Skeletal muscle cell (primary cell): Measurements from ENCODE around the gene SDSL.

Source experiments
- DNase-seq: peaks from one replicate; pipeline ENCODE4 v3.0.0-alpha.2; 2010; ENCODE audit warnings: low read depth
- H3K4me3 ChIP-seq: 2 replicates; pipeline ENCODE4 v1.5.1; 2011; ENCODE audit warnings: low read depth, mild to moderate bottlenecking, control low read depth, low read length, moderate library complexity

Gene SDSL

DNA sequence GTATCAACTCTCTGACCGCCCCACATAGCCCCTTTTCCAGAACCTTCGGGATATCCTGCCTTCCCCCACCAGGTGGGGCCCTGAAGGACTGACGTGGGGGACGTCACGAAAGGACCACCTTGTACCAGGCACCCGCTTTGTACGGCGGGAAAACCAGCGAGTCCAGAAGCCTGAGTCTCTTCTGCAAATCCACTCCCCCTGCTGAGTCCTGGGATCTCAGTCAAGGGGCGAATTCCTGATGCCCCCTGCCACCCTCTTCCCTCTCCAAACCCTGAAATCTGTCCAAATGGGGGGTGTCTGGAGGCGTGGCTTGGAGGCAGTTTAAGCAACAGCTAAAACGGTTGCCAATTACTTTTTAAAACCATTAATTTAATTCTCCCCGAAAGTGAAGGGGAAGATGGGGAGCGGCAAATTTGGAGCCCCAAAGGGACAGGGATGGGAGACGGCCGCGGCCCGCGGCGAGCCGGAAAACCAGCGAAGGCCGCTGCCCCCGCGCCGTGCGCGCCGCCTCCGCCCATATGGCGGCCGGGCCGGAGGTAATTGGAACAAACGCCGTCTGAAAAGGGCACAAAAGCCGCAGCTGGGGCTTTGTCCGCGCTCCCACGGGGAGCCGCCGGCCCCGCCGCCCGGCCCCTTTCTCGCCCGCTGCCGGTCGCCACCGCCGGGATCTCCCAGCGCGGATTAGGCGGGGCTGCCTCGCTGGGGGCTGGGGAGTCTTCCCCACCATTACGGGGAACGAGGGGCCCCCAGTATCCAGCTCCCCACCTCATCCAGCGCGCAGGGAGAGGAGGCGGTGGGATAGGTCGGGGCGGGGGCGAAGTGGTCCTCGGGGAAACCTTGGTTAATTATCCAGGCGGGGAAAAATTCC lies 42.9 kb downstream of the SDSL start:
- peak overlapping the region; percentile 28 for H3K4me3 ChIP-seq
- DNase-seq = no peak

GRCh38 chr12:113465808-113466453 lies 43.8 kb downstream of the SDSL start:
- DNase-seq = no peak
- no peak overlapping the region for H3K4me3 ChIP-seq

- H3K4me3 ChIP-seq = no peak overlapping the region
- no peak for DNase-seq
These were observed 44.4 kb downstream of the SDSL start for GRCh38 chr12:113466454-113467141.

DNA sequence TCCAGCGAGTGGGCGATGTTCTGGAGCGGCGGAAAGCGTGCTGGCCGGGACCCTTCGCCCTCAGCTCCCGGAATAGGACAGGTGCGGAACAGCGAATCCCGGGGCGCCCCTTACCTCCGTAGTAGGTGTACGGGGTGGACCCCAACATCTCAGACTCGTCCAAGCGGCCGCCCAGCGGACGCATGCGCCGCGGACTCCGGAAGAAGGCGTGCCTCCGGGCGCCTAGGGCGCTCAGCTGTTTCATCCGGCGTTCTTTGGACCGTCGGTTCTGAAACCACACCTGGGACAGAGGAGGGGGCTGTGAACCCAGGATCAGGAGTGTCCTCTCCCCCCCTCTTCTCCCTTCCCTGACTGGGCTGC lies 44.9 kb downstream of the SDSL start:
- DNase-seq = no peak
- H3K4me3 ChIP-seq = peak overlapping the region; percentile 33

- DNase-seq = no peak
- H3K4me3 ChIP-seq = peak overlapping the region; percentile 33
These were observed 45.6 kb downstream of the SDSL start for GRCh38 chr12:113467502-113468364.

- H3K4me3 ChIP-seq = no peak overlapping the region
- DNase-seq = no peak
These were observed 46.4 kb downstream of the SDSL start for GRCh38 chr12:113468365-113469223.

- H3K4me3 ChIP-seq = no peak overlapping the region
These were observed 47.2 kb downstream of the SDSL start for GRCh38 chr12:113469224-113469948.

DNA sequence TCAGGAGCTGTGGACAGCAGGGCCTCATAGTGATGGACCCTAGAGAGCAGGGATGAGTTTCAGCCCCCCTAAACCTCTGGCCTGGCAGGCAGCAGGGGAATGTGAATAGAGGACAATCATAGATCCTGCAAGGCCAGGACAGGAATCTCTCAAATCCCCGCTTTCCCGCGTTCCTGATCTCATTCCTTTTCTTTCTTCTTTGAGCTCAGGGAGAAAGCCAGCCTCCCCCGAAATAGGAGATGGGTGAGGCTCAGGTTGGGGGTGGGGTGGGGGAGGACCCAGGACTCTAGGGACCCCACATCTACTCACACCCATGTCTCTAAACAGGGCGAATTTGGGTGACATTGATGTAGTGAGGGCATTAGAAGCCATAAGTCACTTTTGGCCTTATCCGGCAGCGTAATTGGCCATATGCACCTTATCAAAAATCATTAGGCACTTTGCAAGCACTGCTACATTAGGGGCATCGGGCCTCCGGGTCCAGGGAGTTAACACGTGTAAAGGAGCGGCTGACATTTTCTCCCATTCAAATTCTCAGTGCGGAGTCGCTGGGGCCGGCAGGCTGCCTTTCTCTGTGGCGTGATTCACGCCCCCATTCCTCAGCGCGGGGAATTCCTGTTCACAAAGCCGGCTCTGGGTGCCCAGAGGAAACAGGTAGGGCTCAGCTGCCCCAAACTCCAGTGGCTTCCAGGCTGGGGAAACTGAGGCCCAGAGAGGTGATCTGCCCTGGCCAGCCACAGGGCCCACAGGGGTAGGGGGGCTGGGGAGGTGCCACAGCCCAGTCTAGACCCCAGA lies 48.0 kb downstream of the SDSL start:
- DNase-seq = no peak
- no peak overlapping the region for H3K4me3 ChIP-seq

More at GRCh38 chr12:113469224-113469948, 47.2 kb downstream of the SDSL start:
- no peak for DNase-seq

DNA sequence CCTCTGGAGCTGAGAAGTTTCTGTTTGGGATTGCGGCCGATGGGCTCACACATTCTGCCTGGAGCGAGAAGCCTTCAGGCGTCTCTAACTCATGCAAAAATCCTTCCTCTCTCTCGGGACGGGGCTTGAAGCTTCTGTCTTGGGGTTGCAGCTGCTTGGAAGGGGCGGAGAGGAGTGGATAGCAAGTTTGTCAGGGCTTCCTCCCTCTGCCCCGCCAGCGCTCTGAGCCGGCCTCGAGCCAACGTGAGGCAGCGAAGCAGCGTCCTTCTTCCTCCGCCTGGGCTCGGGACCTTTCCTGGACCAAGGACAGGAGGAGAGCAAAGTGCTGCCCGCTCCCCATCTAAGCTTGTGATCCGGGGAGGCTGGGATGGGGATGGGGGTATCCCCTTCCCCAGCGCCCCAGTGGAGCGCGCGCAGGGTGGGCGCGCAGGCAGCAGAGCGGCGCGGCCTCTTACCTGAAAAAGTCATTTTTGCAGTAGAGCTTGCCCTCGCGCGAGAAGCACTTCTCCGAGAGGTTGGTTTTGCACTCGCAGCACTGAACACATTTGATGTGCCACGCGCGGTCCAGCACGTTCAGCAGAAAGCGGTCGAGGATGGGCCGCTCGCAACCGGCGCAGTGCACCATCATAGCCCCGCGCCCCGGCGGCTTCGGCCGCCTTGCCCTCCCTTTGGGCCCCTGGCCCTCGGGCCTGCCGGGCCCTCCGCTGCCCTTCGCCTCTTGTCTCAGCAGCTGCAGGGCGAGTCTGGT lies 48.9 kb downstream of the SDSL start:
- no peak overlapping the region for H3K4me3 ChIP-seq
- no peak for DNase-seq

- DNase-seq = no peak
- H3K4me3 ChIP-seq = no peak within 1 kb of the TSS
These were observed 49.5 kb downstream of the SDSL start, which contains the start of gene LHX5 for GRCh38 chr12:113471619-113472171. Gene LHX5, minus strand, starts transcription at chr12:113471871. Its CDS starts 373 bp downstream, at chr12:113471498.

GRCh38 chr12:113472191-113473121 lies 50.3 kb downstream of the SDSL start:
- no peak overlapping the region for H3K4me3 ChIP-seq
- DNase-seq = no peak

GRCh38 chr12:113473400-113473799 lies 51.2 kb downstream of the SDSL start:
- H3K4me3 ChIP-seq = no peak overlapping the region
- no peak for DNase-seq

GRCh38 chr12:113473942-113474341 lies 51.8 kb downstream of the SDSL start:
- H3K4me3 ChIP-seq = no peak overlapping the region
- no peak for DNase-seq

- H3K4me3 ChIP-seq = no peak overlapping the region
- DNase-seq = no peak
These were observed 52.7 kb downstream of the SDSL start for GRCh38 chr12:113474635-113475436.
